ENCODE results near the gene ADPGK. TPM values are rescaled to one million over a fixed set of nuclear protein-coding genes. Genes with fewer than 3 reads are reported as not detected.

ADPGK gene
- polyA plus RNA-seq, 1 donor from 2014 or later: 33.7 TPM

GRCh38 chr15:72787526-72787925 lies 4.0 kb upstream of the ADPGK start:
- Histone ChIP-seq H3K4me2 (ENCODE audit: low read length) (no peak overlapping the region), H3K9ac (ENCODE audit: low read length) (no peak overlapping the region), H3K9me2 (ENCODE audit: insufficient read depth, low read length) (no peaks in the 10 kb centered on the region), H3K36me3 (ENCODE audit: insufficient read depth, low read length) (no peaks in the 10 kb centered on the region), H3F3A (ENCODE audit: insufficient read depth, low read length, poor library complexity, severe bottlenecking) (peaks cover 7% of the 10 kb centered on the region), H3K27ac (ENCODE audit: low read length) (no peak overlapping the region), H3K9me3 (ENCODE audit: low read length) (no peaks in the 10 kb centered on the region), H3K27me3 (ENCODE audit: insufficient read depth, low read depth, low read length) (no peaks in the 10 kb centered on the region), H4K20me1 (ENCODE audit: insufficient read depth) (no peaks in the 10 kb centered on the region), H2AFZ (ENCODE audit: low read depth, low read length) (no peak overlapping the region), H3K79me2 (replicated peaks; ENCODE audit: insufficient read depth, low read length) (peaks cover 5% of the 10 kb centered on the region), H3K4me3 (ENCODE audit: low read length) (no peak overlapping the region)
- TF ChIP-seq TAF1 (IDR thresholded peaks at IDR 0.05; ENCODE audit: low read depth) (no peak), EZH2 (IDR thresholded peaks at IDR 0.05; ENCODE audit: borderline replicate concordance, insufficient read depth, low read length, poor library complexity, severe bottlenecking) (no peak), POLR2AphosphoS5 (IDR thresholded peaks at IDR 0.05) (no peak), CTCF (IDR thresholded peaks at IDR 0.05; ENCODE audit: poor library complexity, severe bottlenecking) (no peak), REST (IDR thresholded peaks at IDR 0.05; ENCODE audit: borderline replicate concordance) (no peak), MXI1 (conservative IDR thresholded peaks at IDR 0.05; ENCODE audit: poor library complexity, severe bottlenecking) (no peak), EP300 (conservative IDR thresholded peaks at IDR 0.05; ENCODE audit: poor library complexity, severe bottlenecking) (no peak), SMC3 (conservative IDR thresholded peaks at IDR 0.05; ENCODE audit: poor library complexity) (no peak), RAD21 (conservative IDR thresholded peaks at IDR 0.05) (no peak)

GRCh38 chr15:72786676-72787345 lies 3.3 kb upstream of the ADPGK start:
- Histone ChIP-seq H3K4me3 (ENCODE audit: low read length) (no peak overlapping the region), H3K9me3 (ENCODE audit: low read length) (no peaks in the 10 kb centered on the region), H3F3A (ENCODE audit: insufficient read depth, low read length, poor library complexity, severe bottlenecking) (peaks cover 8% of the 10 kb centered on the region), H3K9me2 (ENCODE audit: insufficient read depth, low read length) (no peaks in the 10 kb centered on the region), H2AFZ (ENCODE audit: low read depth, low read length) (no peak overlapping the region), H3K36me3 (ENCODE audit: insufficient read depth, low read length) (no peaks in the 10 kb centered on the region), H4K20me1 (ENCODE audit: insufficient read depth) (no peaks in the 10 kb centered on the region), H3K9ac (ENCODE audit: low read length) (no peak overlapping the region), H3K27ac (ENCODE audit: low read length) (no peak overlapping the region), H3K4me2 (ENCODE audit: low read length) (no peak overlapping the region), H3K79me2 (replicated peaks; ENCODE audit: insufficient read depth, low read length) (peaks cover 12% of the 10 kb centered on the region), H3K27me3 (ENCODE audit: insufficient read depth, low read depth, low read length) (no peaks in the 10 kb centered on the region)
- TF ChIP-seq REST (IDR thresholded peaks at IDR 0.05; ENCODE audit: borderline replicate concordance) (no peak), EP300 (conservative IDR thresholded peaks at IDR 0.05; ENCODE audit: poor library complexity, severe bottlenecking) (no peak)
